HG03460 (cell line): Measurements from ENCODE around the gene PLA2G4F.

Experiments
- ATAC-seq: cut with Tn5 transposase; IDR thresholded peaks from one replicate; pipeline ENCODE4 v1.9.1; 2021; ENCODE audit not compliant: unreplicated experiment

Gene PLA2G4F

DNA sequence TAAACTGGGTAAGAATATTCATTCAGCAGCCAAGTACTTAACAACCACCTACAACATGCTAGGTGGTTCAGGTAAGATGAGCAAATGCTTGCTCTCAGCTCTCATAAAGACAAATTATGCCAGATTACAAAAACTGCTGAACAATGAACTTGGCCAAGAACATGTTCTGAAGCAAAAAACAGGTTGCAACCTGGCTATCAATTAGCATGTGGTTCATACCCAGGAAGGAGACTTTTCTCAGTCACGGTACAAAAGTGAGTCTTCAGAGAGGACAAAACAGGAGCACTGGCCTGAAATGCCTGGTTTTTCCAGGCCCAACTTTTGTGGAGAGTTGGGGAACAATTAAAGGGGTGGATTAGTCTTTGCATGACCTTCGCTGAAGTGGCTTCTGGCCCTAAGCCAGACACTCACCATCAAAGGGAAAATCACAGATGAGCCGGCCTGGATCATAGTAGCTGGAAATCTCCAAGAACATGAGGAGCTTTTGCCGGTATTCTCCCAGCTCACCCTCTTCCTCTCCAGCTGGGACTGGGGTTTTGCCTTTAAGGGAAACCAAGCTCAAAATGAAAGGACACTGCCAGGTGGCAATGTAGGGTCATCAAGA, 7.6 kb upstream of the PLA2G4F start:
- no peak for ATAC-seq

DNA sequence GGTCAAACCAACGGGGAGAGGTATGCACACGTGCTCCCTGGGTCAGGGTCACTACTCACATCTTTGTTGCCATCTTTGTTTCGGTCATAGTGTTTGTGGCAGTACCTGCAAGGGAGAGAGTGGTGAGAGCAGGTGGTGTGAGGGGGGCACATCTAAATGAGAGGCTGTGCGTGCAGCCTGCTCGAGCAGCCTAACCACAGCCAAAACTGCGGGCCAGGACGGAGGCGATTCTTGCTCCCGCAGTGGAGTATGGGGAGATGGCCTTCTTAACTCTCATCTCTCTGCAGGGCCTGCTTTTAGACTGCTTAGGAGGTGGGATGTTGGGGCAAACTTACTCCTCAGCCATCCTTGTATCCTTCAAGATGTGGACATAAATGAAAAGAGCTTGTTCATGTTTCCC, 6.9 kb upstream of the PLA2G4F start:
- no peak for ATAC-seq

DNA sequence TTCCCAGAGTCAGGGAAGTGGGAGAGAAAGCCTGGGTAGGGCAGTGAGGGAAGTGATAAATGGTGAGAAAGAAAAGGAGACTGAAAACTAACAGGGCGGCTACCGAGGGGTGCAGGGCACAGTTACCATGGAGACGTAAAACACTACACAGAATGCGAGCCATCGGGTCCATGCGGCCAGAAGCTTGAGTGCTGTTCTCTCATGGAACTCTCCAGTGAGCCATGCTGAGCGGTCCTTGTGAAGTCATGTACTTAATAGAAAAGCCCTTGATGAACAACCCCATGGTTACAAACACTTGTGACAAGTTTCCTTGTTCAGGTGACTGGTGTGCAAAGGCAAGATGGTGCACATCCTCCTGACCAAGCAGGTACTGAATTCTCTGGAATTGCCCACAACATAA, 3.7 kb upstream of the PLA2G4F start:
- ATAC-seq, result no peak

GRCh38 chr15:42159381-42160015, 3.1 kb upstream of the PLA2G4F start:
- no peak for ATAC-seq

DNA sequence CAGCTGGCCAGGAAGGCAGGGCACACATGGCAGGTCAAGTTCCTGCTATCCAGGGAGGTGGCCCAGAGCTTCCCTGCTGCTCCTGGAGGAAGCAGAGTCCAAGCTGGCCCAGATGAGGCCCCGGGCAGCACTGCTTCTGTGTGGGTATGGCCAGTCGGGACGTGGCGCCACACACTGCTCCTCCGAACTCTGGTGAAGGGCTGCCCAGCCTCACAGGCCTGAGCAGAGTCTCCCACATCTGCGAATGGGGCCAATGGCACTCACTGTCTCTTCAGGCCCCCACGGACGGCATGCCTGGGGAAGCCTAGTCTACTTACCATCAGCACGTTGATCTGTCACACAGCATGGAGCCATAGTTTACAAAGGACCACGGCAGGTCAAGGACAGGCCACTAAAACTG, 2.5 kb upstream of the PLA2G4F start:
- no peak for ATAC-seq

GRCh38 chr15:42157981-42158765, 1.7 kb upstream of the PLA2G4F start:
- ATAC-seq, result no peak

DNA sequence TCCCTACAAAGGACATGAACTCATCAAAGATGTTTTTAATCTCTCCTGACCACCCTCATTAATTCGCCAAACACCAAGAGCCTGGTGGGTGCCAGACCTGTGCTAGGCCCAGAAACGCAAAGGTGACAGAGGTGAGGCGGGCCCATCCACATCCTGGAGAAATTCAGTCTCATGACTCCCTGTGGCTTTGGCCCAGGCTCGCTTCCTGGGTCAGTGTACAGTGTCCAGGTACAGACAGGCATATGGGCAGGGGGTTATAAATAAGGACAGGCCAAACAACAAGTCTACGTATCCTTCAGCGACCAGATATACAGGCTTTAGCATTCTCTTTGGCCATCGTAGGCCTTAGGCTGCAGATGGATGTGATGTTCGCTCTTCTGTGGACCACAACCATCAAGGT, 945 bp upstream of the PLA2G4F start:
- ATAC-seq, result no peak

- ATAC-seq, result no peak
Observed at GRCh38 chr15:42155546-42156242, 742 bp downstream of the PLA2G4F start.

DNA sequence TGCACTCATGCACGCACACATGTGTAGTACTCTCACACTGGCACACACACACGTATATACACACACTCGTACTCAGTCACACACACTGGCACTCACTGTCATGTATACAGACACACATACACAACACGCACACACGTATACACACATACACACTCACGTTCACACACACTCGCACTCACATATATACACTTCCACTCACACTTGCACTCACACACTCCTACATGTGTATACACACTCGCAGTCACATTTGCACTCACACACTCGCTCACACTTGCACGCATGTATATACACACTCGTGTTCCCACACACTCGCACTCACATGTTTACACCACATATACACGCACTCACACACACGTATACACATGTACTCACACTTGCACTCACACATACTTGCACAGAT, 1.5 kb downstream of the PLA2G4F start:
- no peak for ATAC-seq

- no peak for ATAC-seq
Observed at GRCh38 chr15:42154212-42154941, 2.1 kb downstream of the PLA2G4F start.

DNA sequence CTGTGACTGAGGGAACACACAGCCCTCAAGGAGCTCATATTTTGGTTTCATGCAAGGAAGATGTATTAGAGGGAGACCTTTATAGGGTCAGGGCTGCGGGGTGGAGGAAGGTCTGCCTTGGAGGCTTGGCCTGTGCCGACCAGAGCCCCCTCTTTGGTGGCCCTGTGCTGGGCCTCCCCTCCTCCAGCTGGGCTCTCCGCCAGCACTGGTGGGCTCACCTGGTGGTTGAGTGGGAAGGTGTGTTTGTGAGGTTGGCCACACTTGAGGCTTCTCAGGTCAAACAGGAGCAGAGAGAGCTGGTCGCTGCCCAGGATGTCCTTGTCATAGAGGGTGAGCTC, 2.6 kb downstream of the PLA2G4F start:
- ATAC-seq, result no peak

- ATAC-seq, result no peak
Observed at GRCh38 chr15:42152921-42153698, 3.3 kb downstream of the PLA2G4F start.

DNA sequence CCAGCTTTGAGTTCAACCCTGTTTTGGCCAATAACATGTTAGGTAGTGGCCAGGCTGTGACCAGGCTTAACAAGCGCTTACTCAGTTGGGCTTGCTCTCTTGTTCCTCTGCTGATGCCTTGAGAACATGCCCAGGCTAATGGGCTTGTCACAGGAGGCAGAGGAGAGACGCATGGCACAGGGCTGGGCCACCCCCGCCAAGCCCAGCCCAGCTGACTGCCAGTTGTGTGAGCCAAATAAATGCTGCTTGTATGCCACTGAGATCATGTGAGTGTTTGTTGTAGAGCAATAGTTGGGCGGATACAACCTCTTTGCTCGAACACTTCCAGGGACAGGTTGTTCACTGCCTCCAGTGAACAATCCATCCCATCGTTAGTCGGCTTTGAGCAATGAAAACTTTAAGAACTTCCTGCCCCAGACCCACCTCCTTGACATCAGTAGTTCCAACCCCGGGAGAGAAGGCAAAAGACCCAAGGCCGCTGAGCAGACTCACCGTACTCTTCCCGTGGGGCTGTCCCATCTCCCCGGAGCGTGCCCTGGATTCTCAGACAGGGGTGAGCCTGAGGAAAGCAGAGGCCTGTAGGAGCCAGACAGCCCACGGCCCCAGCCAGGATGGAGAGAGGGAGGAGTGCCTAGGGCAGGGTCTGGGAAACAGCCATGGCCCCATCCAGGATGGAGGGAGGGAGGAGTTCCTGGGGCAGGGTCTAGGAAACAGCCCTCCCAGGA, 4.1 kb downstream of the PLA2G4F start:
- no peak for ATAC-seq

DNA sequence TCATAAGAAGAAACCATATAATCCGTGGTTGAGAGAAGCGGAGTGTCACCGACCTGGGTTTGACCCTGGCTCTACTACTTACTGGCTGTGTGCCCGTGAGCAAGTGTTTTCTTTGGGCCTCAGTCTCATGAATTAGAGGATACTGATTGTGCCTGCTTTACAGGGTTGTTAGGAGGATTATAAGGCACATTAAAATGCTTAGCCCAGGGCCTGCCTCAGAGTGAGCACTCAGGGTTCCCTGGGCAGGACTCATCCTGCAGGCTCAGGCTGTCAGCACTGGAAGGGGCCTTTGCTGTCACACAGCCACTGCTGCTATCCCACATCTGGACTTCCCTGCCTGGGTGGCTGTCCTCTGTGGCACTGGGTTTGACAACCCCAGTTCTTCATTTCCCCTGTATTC, 4.7 kb downstream of the PLA2G4F start:
- ATAC-seq, result no peak

- no peak for ATAC-seq
Observed at GRCh38 chr15:42151141-42151561, 5.3 kb downstream of the PLA2G4F start.

DNA sequence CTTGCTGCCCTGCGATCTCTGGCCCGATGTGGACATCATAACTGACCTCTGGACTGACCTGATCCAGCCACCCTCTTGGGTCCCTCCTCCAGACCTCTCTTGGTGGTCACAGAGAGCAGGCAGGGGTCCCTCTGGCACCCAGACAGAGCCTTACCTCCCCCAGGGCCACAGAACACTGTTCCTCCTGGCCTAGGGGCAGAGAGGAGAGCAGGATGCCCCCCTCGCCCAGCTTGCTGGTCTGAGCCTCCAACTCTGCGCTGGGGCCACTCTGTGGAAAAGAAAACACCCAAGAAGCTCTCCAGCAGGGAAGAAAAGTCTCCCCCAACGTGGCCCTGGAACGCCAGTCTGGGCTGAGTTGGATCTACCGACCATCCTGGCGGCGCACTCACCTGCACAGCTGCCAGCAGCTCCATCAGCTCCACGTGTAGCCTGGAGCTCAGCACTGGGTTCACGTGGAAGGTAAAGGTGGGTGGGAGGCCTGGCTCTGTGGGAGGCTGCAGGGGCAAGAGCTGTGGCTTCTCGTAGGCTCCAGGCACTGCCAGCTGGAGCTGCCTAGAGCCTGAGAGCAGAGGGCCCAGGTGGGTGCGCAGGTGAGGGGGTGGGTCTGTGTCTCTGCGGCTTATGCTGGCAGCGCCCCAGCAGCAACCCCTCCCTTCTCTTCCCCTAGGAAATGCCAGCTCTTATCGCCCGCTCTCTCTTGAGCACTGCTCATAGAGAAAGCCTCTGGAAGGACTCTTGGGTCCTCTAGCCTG, 6.0 kb downstream of the PLA2G4F start:
- no peak for ATAC-seq

GRCh38 chr15:42149493-42150218, 6.8 kb downstream of the PLA2G4F start:
- no peak for ATAC-seq

- ATAC-seq, result no peak
Observed at GRCh38 chr15:42148808-42149492, 7.5 kb downstream of the PLA2G4F start.
